ENCODE results near the gene IFT74. TPM values are rescaled to one million over a fixed set of nuclear protein-coding genes. Genes with fewer than 3 reads are reported as not detected.

IFT74 gene
- total and polyA plus RNA-seq, 9 of the 15 experiments (the other 6 are each of a cell fraction or from before 2014, with no cell fraction given) = 6.1 to 13.2 (median 9.3) TPM

DNA sequence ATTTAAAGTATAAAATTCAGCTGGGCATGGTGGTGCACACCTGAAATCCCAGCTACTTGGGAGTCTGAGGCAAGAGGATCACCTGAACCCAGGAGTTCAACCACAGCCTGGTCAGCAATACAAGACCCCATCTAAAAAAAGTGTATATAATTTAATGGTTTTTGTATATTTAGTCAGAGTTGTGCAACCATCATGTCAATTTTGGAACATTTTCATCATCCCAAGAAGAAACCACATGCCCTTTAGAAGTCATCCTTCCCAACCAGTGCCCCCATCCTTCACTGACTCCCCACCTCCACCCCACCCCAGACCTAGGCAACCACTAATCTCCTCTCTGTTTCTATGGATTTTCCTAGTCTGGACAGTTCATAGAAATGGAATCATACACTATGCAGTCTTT lies 134.0 kb downstream of the IFT74 start:
- no peaks in the 10 kb centered on the region for H3K9me1 ChIP-seq (ENCODE audit: control insufficient read depth, insufficient read depth, low read length)
- no peak for TF ChIP-seq MTA1 (IDR thresholded peaks at IDR 0.05; ENCODE audit: borderline replicate concordance)
- no peak for TF ChIP-seq ZNF311 (CRISPR knock-in tag; IDR thresholded peaks at IDR 0.05)
- TF ChIP-seq RFX5 (IDR thresholded peaks at IDR 0.05; ENCODE audit: low read depth, low read length) = no peak
- TF ChIP-seq CBX8 (IDR thresholded peaks at IDR 0.05; ENCODE audit: borderline replicate concordance, extremely low read depth, low read depth, low read length, poor library complexity, severe bottlenecking) = no peak
- no peak for TF ChIP-seq SNIP1 (IDR thresholded peaks at IDR 0.05; ENCODE audit: low read depth)
- no peak for TF ChIP-seq HMG20B (CRISPR knock-in tag; IDR thresholded peaks at IDR 0.05)
- no peak for TF ChIP-seq POLR2AphosphoS2 (IDR thresholded peaks at IDR 0.05; ENCODE audit: low read length)
- TF ChIP-seq, protein P1, sequence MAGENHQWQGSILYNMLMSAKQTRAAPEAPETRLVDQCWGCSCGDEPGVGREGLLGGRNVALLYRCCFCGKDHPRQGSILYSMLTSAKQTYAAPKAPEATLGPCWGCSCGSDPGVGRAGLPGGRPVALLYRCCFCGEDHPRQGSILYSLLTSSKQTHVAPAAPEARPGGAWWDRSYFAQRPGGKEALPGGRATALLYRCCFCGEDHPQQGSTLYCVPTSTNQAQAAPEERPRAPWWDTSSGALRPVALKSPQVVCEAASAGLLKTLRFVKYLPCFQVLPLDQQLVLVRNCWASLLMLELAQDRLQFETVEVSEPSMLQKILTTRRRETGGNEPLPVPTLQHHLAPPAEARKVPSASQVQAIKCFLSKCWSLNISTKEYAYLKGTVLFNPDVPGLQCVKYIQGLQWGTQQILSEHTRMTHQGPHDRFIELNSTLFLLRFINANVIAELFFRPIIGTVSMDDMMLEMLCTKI (IDR thresholded peaks at IDR 0.05; ENCODE audit: partially characterized antibody) = no peak
- TF ChIP-seq, protein P2, sequence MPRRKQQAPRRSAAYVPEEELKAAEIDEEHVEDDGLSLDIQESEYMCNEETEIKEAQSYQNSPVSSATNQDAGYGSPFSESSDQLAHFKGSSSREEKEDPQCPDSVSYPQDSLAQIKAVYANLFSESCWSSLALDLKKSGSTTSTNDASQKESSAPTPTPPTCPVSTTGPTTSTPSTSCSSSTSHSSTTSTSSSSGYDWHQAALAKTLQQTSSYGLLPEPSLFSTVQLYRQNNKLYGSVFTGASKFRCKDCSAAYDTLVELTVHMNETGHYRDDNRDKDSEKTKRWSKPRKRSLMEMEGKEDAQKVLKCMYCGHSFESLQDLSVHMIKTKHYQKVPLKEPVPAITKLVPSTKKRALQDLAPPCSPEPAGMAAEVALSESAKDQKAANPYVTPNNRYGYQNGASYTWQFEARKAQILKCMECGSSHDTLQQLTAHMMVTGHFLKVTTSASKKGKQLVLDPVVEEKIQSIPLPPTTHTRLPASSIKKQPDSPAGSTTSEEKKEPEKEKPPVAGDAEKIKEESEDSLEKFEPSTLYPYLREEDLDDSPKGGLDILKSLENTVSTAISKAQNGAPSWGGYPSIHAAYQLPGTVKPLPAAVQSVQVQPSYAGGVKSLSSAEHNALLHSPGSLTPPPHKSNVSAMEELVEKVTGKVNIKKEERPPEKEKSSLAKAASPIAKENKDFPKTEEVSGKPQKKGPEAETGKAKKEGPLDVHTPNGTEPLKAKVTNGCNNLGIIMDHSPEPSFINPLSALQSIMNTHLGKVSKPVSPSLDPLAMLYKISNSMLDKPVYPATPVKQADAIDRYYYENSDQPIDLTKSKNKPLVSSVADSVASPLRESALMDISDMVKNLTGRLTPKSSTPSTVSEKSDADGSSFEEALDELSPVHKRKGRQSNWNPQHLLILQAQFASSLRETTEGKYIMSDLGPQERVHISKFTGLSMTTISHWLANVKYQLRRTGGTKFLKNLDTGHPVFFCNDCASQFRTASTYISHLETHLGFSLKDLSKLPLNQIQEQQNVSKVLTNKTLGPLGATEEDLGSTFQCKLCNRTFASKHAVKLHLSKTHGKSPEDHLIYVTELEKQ (CRISPR knock-in tag; IDR thresholded peaks at IDR 0.05) = no peak
- no peak for TF ChIP-seq ZNF785 (CRISPR knock-in tag; IDR thresholded peaks at IDR 0.05)
- no peak for TF ChIP-seq PML (IDR thresholded peaks at IDR 0.05; ENCODE audit: low read length)
- no peak for TF ChIP-seq ZNF77 (CRISPR knock-in tag; IDR thresholded peaks at IDR 0.05)
- TF ChIP-seq ZNF384 (IDR thresholded peaks at IDR 0.05; ENCODE audit: low read depth, low read length) = no peak
- no peak for TF ChIP-seq PRMT5 (CRISPR knock-in tag; IDR thresholded peaks at IDR 0.05)
- no peak for TF ChIP-seq NBN (IDR thresholded peaks at IDR 0.05; ENCODE audit: low read depth)
- no peak for TF ChIP-seq ATF1 (CRISPR knock-in tag; IDR thresholded peaks at IDR 0.05)
- TF ChIP-seq ATF1 (tag; IDR thresholded peaks at IDR 0.05) = no peak
- TF ChIP-seq TEAD1 (CRISPR knock-in tag; IDR thresholded peaks at IDR 0.05) = no peak
- no peak for TF ChIP-seq KDM4B (IDR thresholded peaks at IDR 0.05; ENCODE audit: borderline replicate concordance in 2 of 2, low read depth in 1 of 2)
- no peaks in the 10 kb centered on the region; a peak in 1 of 5 replicates for H3K4me1 ChIP-seq (replicated peaks in 1 of 2; ENCODE audit: control insufficient read depth in 2 of 2, insufficient read depth in 2 of 2, low read length in 2 of 2)
- no peak overlapping the region for H2AFZ ChIP-seq (ENCODE audit: low read depth, low read length)
- no peak overlapping the region for H3K4me3 ChIP-seq
- BruUV-seq (replicated peaks) = no TSS peak
- H3K79me2 ChIP-seq (ENCODE audit: control insufficient read depth, insufficient read depth, low read length) = no peaks in the 10 kb centered on the region
- in situ Hi-C loops (cut with MboI) (no loop called here), intact Hi-C loops (cut with micrococcal nuclease) (no loop called here)
- DNase-seq (ENCODE audit: extremely low read depth in 1 of 4, low spot score in 3 of 4) (no peak), FAIRE-seq (no peak), ATAC-seq (no peak)
- H3K27ac ChIP-seq (ENCODE audit: extremely low read depth, low read depth, low read length) = no peak overlapping the region
- H3K9me3 ChIP-seq (replicated peaks; ENCODE audit: control insufficient read depth, insufficient read depth, low read depth, low read length) = no peaks in the 10 kb centered on the region
- ChIA-PET POLR2A (no interaction called here), CTCF (ENCODE audit: low intra/inter-chr PET ratio) (no interaction called here)
- no peak overlapping the region for H3K4me2 ChIP-seq (ENCODE audit: insufficient read depth, low read length)
- no peaks in the 10 kb centered on the region for H3K36me3 ChIP-seq (ENCODE audit: control insufficient read depth, insufficient read depth, low read length)
- no peaks in the 10 kb centered on the region for H4K20me1 ChIP-seq (replicated peaks; ENCODE audit: control insufficient read depth, insufficient read depth, low read length)
- H3K27me3 ChIP-seq (ENCODE audit: control insufficient read depth in 2 of 2, insufficient read depth in 2 of 2, low read length in 2 of 2) = no peaks in the 10 kb centered on the region
- no peak overlapping the region for H3K9ac ChIP-seq (ENCODE audit: insufficient read depth in 1 of 2, low read depth in 2 of 2, low read length in 2 of 2)
